ENCODE measurements around the gene ZNHIT1. TPM values are rescaled to one million over a fixed set of nuclear protein-coding genes. Genes with fewer than 3 reads are reported as not detected.
"Not testable (repeated sequence)": the region's sequence is repeated elsewhere in the genome, so short reads cannot be mapped to it uniquely, and the experiment has no call there.

ZNHIT1 gene
- total and polyA plus RNA-seq, 2 donors (not counting 3 experiments of a cell fraction or from before 2014, with no cell fraction given) = 74.1 to 89.9 TPM

GRCh38 chr7:101198476-101198875 is 19.5 kb upstream of the ZNHIT1 start:
- Histone ChIP-seq H3K4me2 (ENCODE audit: insufficient read depth, low read length) (no peak overlapping the region), H4K20me1 (replicated peaks; ENCODE audit: control insufficient read depth, extremely low read depth, insufficient read depth, low read length) (no peaks in the 10 kb centered on the region), H3K36me3 (ENCODE audit: control insufficient read depth in 2 of 2, extremely low read depth in 1 of 2, insufficient read depth in 2 of 2, low read length in 2 of 2) (no peaks in the 10 kb centered on the region), H3K27me3 (ENCODE audit: control insufficient read depth in 2 of 2, insufficient read depth in 2 of 2, low read length in 2 of 2) (peaks cover 28% of the 10 kb centered on the region in 2 experiments), H3K9me3 (replicated peaks; ENCODE audit: control insufficient read depth, insufficient read depth, low read length) (no peaks in the 10 kb centered on the region), H3K27ac (ENCODE audit: insufficient read depth, low read depth, low read length) (no peak overlapping the region), H3K9me1 (replicated peaks; ENCODE audit: control insufficient read depth, extremely low read depth, insufficient read depth, low read length) (no peaks in the 10 kb centered on the region), H3K79me2 (ENCODE audit: control insufficient read depth, insufficient read depth, low read length) (no peaks in the 10 kb centered on the region), H3K9ac (replicated peaks; ENCODE audit: extremely low read depth, insufficient read depth, low read length) (no peak overlapping the region), H2AFZ (ENCODE audit: low read depth, low read length) (no peak overlapping the region), H3K4me3 (replicated peaks in 1 of 3; ENCODE audit: insufficient read depth in 1 of 3, low read depth in 1 of 3, low read length in 3 of 3) (no peak overlapping the region), H3K4me1 (ENCODE audit: control insufficient read depth, extremely low read depth, insufficient read depth, low read length) (peaks cover 5% of the 10 kb centered on the region)
- dilution Hi-C loops (cut with MboI; ENCODE audit: extremely low pct_ligation_motif_present, low sequenced_read_pairs) = no loop called here
- ChIA-PET POLR2A (no interaction called here), CTCF (interaction anchor here (1.2 kb wide), 2 partner anchors 84 to 92 kb away, joined by 3 read pairs; no protein-coding TSS in a partner anchor)
- no TSS peak for BruUV-seq (replicated peaks)
- FAIRE-seq (no peak), DNase-seq (ENCODE audit: low read depth, low spot score) (no peak)
- TF ChIP-seq POLR2A (IDR thresholded peaks at IDR 0.05; ENCODE audit: low read depth, low read length) (no peak), MYC (IDR thresholded peaks at IDR 0.05; ENCODE audit: low read depth, low read length) (no peak), EZH2 (IDR thresholded peaks at IDR 0.05; ENCODE audit: borderline replicate concordance, low read depth, low read length, severe bottlenecking) (no peak), POLR2AphosphoS5 (IDR thresholded peaks at IDR 0.05; ENCODE audit: insufficient read depth, low read depth, low read length) (no peak), CTCF (IDR thresholded peaks at IDR 0.05; ENCODE audit: extremely low read depth in 1 of 2, insufficient read depth in 1 of 2, low read depth in 1 of 2, low read length in 2 of 2) (no peak), JUN (IDR thresholded peaks at IDR 0.05; ENCODE audit: borderline replicate concordance, insufficient read depth, insufficient read length, low read depth) (no peak), GATA2 (IDR thresholded peaks at IDR 0.05; ENCODE audit: insufficient read depth, insufficient read length, low read depth, low read length) (no peak), MAX (IDR thresholded peaks at IDR 0.05; ENCODE audit: insufficient read depth, insufficient read length) (no peak), FOS (IDR thresholded peaks at IDR 0.05; ENCODE audit: borderline replicate concordance, insufficient read depth, low read length) (no peak)
- intact Hi-C loops (cut with micrococcal nuclease) = no loop called here

- FAIRE-seq; intact Hi-C loops (cut with micrococcal nuclease); H3K4me3 ChIP-seq (replicated peaks in 1 of 3; ENCODE audit: insufficient read depth in 1 of 3, low read depth in 1 of 3, low read length in 3 of 3); H3K9ac ChIP-seq (replicated peaks; ENCODE audit: extremely low read depth, insufficient read depth, low read length); H3K4me1 ChIP-seq (ENCODE audit: control insufficient read depth, extremely low read depth, insufficient read depth, low read length); DNase-seq (ENCODE audit: low read depth, low spot score); BruUV-seq (replicated peaks); H3K9me1 ChIP-seq (replicated peaks; ENCODE audit: control insufficient read depth, extremely low read depth, insufficient read depth, low read length); H2AFZ ChIP-seq (ENCODE audit: low read depth, low read length); H3K27ac ChIP-seq (ENCODE audit: insufficient read depth, low read depth, low read length); POLR2A ChIA-PET; H4K20me1 ChIP-seq (replicated peaks; ENCODE audit: control insufficient read depth, extremely low read depth, insufficient read depth, low read length); H3K79me2 ChIP-seq (ENCODE audit: control insufficient read depth, insufficient read depth, low read length); H3K36me3 ChIP-seq (ENCODE audit: control insufficient read depth in 2 of 2, extremely low read depth in 1 of 2, insufficient read depth in 2 of 2, low read length in 2 of 2); H3K4me2 ChIP-seq (ENCODE audit: insufficient read depth, low read length); H3K9me3 ChIP-seq (replicated peaks; ENCODE audit: control insufficient read depth, insufficient read depth, low read length); dilution Hi-C loops (cut with MboI; ENCODE audit: extremely low pct_ligation_motif_present, low sequenced_read_pairs): not testable (repeated sequence)
- peaks cover 28 to 29% of the 10 kb centered on the region in 2 experiments for H3K27me3 ChIP-seq (ENCODE audit: control insufficient read depth in 2 of 2, insufficient read depth in 2 of 2, low read length in 2 of 2)
- CTCF ChIA-PET = interaction anchor here (1.2 kb wide), 2 partner anchors 83 to 91 kb away, joined by 3 read pairs; no protein-coding TSS in a partner anchor
Observed at GRCh38 chr7:101199522-101199921, 18.4 kb upstream of the ZNHIT1 start.
